Kidney epithelial cell (primary cell): Measurements from ENCODE around the gene DNAH1. TPM values are rescaled to one million over a fixed set of nuclear protein-coding genes. Genes with fewer than 3 reads are reported as not detected.
"Not testable (repeated sequence)": the region's sequence is repeated elsewhere in the genome, so short reads cannot be mapped to it uniquely, and the experiment has no call there.

Source experiments
- DNase-seq: peaks from one replicate; pipeline ENCODE4 v3.0.0-alpha.2; 2010; ENCODE audit warnings: low read depth
- H3K27me3 ChIP-seq: 2 replicates; pipeline ENCODE4 v1.6.0; 2011; ENCODE audit warnings: low read length; ENCODE audit not compliant: control insufficient read depth, insufficient read depth
- H3K36me3 ChIP-seq: 2 replicates; pipeline ENCODE4 v1.5.1; 2011; ENCODE audit warnings: low read length; ENCODE audit not compliant: control insufficient read depth, insufficient read depth
- H3K4me3 ChIP-seq: 2 replicates; pipeline ENCODE4 v1.5.1; 2011; ENCODE audit warnings: low read depth, mild to moderate bottlenecking, control low read depth, low read length
- total RNA-seq: library from RNA; depleted of rRNA; stranded (reverse); fragments of >200 nt; gene quantifications from 2 replicates; pipeline ENCODE4 v1.2.3, GENCODE V29; 2015
- TF ChIP-seq, protein P1 (sequence below): IDR thresholded peaks from 2 replicates; pipeline ENCODE4 v1.5.1; 2011; ENCODE audit warnings: mild to moderate bottlenecking, moderate library complexity, low read length, control low read depth, inconsistent platforms; ENCODE audit not compliant: insufficient read depth, poor library complexity, severe bottlenecking

DNAH1 gene
- total RNA-seq, 1 donor from 2014 or later = 0.96 TPM

DNA sequence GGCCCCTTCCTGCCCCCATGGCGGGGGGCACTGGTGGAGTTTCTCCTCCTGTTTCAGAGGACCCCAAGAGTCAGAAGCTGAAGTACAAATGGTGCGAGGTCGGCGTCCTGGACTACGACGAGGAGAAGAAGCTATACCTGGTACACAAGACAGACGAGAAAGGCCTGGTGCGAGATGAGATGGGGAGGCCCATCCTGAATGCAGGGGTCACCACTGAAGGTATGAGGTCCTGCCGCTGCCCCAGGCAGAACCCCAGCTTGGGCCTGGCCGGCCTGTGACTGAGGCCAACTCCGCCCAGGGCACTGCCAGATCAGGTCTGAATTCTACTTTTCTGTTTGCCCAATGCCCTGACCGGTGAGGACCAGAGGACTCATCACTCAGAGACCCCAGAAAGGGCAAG is 15.0 kb downstream of the DNAH1 start:
- H3K36me3 ChIP-seq = no peaks in the 10 kb centered on the region
- no peak for DNase-seq
- no peaks in the 10 kb centered on the region for H3K27me3 ChIP-seq
- TF ChIP-seq, protein P1, sequence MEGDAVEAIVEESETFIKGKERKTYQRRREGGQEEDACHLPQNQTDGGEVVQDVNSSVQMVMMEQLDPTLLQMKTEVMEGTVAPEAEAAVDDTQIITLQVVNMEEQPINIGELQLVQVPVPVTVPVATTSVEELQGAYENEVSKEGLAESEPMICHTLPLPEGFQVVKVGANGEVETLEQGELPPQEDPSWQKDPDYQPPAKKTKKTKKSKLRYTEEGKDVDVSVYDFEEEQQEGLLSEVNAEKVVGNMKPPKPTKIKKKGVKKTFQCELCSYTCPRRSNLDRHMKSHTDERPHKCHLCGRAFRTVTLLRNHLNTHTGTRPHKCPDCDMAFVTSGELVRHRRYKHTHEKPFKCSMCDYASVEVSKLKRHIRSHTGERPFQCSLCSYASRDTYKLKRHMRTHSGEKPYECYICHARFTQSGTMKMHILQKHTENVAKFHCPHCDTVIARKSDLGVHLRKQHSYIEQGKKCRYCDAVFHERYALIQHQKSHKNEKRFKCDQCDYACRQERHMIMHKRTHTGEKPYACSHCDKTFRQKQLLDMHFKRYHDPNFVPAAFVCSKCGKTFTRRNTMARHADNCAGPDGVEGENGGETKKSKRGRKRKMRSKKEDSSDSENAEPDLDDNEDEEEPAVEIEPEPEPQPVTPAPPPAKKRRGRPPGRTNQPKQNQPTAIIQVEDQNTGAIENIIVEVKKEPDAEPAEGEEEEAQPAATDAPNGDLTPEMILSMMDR = no peak
- no peak overlapping the region for H3K4me3 ChIP-seq

DNA sequence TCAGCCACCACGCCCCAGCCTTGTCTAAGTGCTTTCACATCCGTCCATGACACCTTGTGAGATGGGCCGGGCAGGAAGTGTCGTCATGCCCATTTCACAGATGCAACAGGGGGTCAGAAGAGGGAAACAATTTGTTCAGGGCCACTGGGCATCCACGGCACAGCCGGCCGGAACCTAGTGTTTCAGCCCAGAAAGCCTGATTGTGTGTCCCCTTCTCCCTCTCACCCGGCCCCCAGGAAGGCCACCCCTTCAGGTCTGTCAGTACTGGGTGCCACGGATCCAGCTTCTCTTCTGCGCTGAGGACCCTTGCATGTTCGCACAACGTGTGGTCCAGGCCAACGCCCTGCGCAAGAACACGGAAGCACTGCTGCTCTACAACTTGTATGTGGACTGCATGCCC is 15.8 kb downstream of the DNAH1 start:
- Histone ChIP-seq H3K4me3 (no peak overlapping the region), H3K36me3 (no peaks in the 10 kb centered on the region), H3K27me3 (no peaks in the 10 kb centered on the region)
- no peak for DNase-seq
- TF ChIP-seq, protein P1 = no peak

DNA sequence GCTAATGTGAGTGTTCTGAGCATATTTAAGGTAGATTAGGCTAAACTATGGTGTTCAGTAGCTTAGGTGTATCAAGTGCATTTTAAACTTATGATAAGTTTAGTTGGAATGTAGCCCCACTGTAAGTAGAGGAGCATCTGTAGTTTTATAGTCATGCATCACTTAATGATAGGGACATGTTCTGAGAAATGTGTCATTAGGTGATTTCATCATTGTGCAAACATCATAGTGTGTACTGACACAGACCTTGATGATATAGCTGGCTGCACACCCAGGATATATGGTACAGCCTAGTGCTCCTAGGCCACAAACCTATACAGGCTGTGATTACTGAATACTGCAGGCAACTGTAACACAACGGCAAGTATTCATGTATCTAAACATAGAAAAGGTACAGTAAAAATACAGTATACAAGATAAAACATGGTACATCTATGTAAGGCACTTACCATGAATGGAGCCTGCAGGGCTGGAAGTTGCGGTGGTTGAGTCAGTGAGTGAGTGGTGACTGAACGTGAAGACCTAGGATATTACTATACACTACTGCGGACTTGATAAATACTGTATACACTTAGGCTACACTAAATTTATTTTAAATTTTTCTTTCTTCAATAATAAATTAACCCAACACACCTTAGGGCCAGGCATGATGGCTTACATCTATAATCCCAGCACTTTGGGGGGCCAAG is 17.9 kb downstream of the DNAH1 start:
- H3K27me3 ChIP-seq = no peaks in the 10 kb centered on the region
- DNase-seq = no peak
- H3K4me3 ChIP-seq = no peak overlapping the region
- TF ChIP-seq, protein P1 = no peak
- no peaks in the 10 kb centered on the region for H3K36me3 ChIP-seq

DNA sequence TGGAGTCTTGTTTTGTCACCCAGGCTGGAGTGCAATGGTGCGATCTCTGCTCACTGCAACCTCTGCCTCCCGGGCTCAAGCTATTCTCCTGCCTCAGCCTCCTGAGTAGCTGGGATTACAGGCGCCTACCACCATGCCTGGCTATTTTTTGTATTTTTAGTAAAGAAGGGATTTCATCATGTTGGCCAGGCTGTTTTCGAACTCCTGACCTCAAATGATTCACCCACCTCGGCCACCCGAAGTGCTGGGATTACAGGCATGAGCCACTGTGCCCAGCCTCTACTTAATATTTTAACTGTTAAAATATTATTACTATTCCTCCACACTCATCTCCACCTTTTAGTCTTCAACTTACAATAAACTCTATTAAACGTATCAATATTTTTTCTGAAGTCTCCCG is 22.0 kb downstream of the DNAH1 start:
- not testable (repeated sequence) for H3K36me3 ChIP-seq, H3K27me3 ChIP-seq, DNase-seq, H3K4me3 ChIP-seq

DNA sequence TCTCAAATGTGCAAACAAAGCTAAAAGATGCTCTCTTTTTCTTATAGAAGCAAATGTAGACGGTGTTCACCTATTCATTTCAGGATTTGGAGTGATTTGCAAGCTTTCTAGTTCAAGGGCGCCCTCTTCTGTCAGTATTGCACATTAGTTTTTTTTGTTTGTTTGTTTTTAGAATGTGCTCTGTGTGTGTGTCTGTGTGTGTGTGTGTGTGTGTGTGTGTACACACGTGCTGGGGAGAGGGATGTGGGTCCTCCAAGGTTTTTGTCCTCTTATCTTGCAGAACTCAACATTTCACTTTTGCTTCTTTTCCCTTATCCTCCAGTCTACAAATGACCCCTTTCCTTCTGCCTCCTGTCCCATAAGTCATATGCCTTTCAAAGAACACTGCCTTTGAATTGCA is 23.5 kb downstream of the DNAH1 start:
- Histone ChIP-seq H3K27me3 (no peaks in the 10 kb centered on the region), H3K36me3 (no peaks in the 10 kb centered on the region), H3K4me3 (no peak overlapping the region)
- DNase-seq = peak; percentile 21
- TF ChIP-seq, protein P1 = peak; percentile 61

DNA sequence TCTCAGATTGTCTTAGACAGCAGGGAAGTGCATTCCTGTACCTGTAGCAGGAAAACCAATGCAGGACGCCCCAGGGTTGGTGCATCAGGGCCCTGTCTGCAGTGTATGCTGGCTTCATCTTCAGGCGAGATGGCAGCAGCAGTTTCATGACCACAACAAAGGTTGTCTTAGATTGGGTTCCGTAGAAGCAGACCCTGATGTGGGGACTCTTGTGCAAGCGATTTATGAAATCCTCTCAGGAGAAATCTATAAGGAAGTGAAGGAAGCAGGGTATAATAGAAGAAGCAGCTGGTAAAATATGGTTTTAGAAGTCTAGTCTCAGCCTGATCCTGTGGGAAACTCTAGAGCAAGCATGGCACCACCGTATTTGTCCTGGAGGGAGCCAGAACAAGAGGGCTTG is 25.0 kb downstream of the DNAH1 start:
- no peak overlapping the region for H3K4me3 ChIP-seq
- DNase-seq = no peak
- TF ChIP-seq, protein P1 = no peak
- H3K36me3 ChIP-seq = no peaks in the 10 kb centered on the region
- H3K27me3 ChIP-seq = no peaks in the 10 kb centered on the region
